ENCODE measurements around the gene MACROD2. TPM values are rescaled to one million over a fixed set of nuclear protein-coding genes. Genes with fewer than 3 reads are reported as not detected.

MACROD2 gene
- total RNA-seq, 1 donor from 2014 or later = 3.5 TPM

DNA sequence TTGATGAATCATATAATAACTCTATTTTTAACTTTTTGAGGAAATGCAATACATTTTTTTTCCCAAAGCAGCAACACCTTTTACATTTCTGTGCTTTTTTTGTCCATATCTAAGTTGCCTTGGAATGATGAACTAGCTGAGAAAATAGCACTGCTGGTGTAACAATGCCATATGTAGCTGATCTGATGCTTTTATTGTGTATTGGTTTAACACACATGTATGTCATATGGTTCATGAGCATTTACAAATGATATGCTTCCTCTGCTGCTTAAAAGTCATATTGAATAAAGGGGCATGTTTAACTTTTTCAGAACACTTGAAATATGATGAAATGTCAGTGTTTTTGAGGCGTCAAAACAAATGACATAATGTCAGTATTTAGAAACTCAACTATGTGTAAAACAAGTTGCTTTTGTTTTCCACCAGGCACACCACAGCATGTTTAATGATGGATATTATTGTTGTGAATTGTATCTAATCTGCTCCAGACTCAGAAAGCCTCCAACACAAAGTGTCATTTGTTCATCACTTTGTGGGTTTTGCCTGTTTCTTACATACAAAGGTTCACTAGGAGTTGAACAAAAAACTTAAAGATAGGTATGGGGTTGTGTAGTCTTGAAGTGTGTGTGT is 1117.9 kb downstream of the MACROD2 start:
- intact Hi-C loops (cut with DNase I) = no loop called here
- no peaks in the 10 kb centered on the region for H3K27me3 ChIP-seq
- H3K27ac ChIP-seq = no peak overlapping the region
- no peaks in the 10 kb centered on the region for H3K36me3 ChIP-seq
- H3K4me1 ChIP-seq = no peaks in the 10 kb centered on the region
- no peaks in the 10 kb centered on the region for H3K9me3 ChIP-seq
- H3K4me3 ChIP-seq = no peak overlapping the region
- no peak for DNase-seq (ENCODE audit: low spot score in 2 of 2)
- TF ChIP-seq CTCF (IDR thresholded peaks at IDR 0.05) = no peak

- Histone ChIP-seq H3K4me3 (no peak overlapping the region), H3K36me3 (no peaks in the 10 kb centered on the region), H3K27ac (no peak overlapping the region), H3K4me1 (no peaks in the 10 kb centered on the region), H3K9me3 (no peaks in the 10 kb centered on the region), H3K27me3 (no peaks in the 10 kb centered on the region)
- no peak for DNase-seq (ENCODE audit: low spot score in 2 of 2)
- TF ChIP-seq CTCF (IDR thresholded peaks at IDR 0.05) = no peak
- intact Hi-C loops (cut with DNase I) = no loop called here
Observed at GRCh38 chr20:15119852-15120487, 1124.7 kb downstream of the MACROD2 start.

DNA sequence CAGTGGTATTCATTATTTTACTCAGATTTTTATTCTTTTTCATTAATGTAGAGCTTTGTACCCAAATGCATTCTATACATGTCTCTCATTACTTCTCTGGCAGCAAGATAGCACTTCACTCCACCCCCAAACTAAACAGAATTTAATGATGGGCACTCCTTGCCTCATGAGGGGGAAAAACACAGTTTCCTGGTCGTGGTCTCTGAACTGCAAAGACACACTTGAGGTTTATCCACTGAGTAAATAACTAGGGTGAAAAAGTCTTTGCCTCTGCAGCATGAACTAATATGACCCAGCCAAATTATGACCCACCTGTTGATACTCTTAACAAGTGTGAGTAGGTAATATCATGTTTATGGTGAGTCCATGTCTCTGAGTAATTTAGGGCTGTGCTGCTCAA is 1127.3 kb downstream of the MACROD2 start:
- Histone ChIP-seq H3K4me1 (no peaks in the 10 kb centered on the region), H3K9me3 (no peaks in the 10 kb centered on the region), H3K36me3 (no peaks in the 10 kb centered on the region), H3K27ac (no peak overlapping the region), H3K27me3 (no peaks in the 10 kb centered on the region), H3K4me3 (no peak overlapping the region)
- no peak for DNase-seq (ENCODE audit: low spot score in 2 of 2)
- intact Hi-C loops (cut with DNase I) = no loop called here
- TF ChIP-seq CTCF (IDR thresholded peaks at IDR 0.05) = no peak

DNA sequence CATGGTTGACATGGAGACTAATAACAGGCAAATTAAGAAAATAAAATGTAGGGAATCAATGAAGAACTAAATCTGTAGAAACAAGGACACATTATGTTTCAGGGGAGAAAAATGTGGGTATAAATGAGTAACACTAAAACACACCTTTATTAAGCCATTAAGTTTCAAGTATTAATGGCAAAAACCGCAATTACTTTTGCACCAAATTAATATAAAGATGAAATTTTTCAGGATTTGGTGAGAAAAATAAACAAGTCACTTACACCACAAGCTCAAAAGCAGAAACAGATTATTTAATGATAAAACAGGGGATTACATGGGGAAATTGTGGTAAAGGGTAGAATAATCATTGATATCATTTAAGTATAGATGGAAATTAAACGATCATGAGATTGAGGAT is 1135.9 kb downstream of the MACROD2 start:
- intact Hi-C loops (cut with DNase I) = no loop called here
- Histone ChIP-seq H3K36me3 (no peaks in the 10 kb centered on the region), H3K4me1 (no peaks in the 10 kb centered on the region), H3K27ac (no peak overlapping the region), H3K9me3 (no peaks in the 10 kb centered on the region), H3K4me3 (no peak overlapping the region), H3K27me3 (no peaks in the 10 kb centered on the region)
- DNase-seq (ENCODE audit: low spot score in 2 of 2) = no peak
- no peak for TF ChIP-seq CTCF (IDR thresholded peaks at IDR 0.05)

DNA sequence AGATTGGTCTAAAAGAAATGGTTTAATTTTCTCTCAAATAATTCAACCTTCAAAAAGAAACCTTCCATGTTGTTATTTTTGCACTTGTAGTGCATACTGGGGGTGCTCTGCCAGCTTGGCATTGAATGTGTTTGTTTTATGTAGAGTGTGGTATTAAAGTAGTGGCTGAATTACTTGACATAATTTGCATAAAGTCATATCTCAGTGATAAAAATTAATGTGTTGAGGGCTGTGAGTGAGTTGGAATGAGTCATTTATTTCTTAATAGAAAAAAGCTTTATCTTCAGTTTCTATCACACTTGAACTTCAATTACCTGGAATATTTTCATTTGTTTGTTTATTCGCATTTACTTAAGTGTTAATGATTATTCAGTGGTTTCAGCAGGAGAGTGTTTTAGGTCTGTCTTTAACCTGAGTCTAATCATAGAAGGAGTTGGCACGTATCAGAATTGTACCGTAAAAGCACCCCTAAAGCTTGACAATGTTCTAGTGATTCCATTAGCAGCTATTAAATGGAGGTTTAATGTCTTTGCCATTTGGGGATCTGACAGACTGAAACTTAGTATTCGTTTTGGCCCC is 1143.3 kb downstream of the MACROD2 start:
- Histone ChIP-seq H3K4me3 (no peak overlapping the region), H3K9me3 (no peaks in the 10 kb centered on the region), H3K36me3 (no peaks in the 10 kb centered on the region), H3K27ac (no peak overlapping the region), H3K4me1 (no peaks in the 10 kb centered on the region), H3K27me3 (no peaks in the 10 kb centered on the region)
- TF ChIP-seq CTCF (IDR thresholded peaks at IDR 0.05) = no peak
- DNase-seq (ENCODE audit: low spot score in 2 of 2) = no peak
- intact Hi-C loops (cut with DNase I) = no loop called here
